ENCODE results near the gene NAGPA.
A peak's percentile ranks its signal among the peaks of the same experiment; 100 is the strongest.
"Not testable (repeated sequence)": the region's sequence is repeated elsewhere in the genome, so short reads cannot be mapped to it uniquely, and the experiment has no call there.

Gene NAGPA

DNA sequence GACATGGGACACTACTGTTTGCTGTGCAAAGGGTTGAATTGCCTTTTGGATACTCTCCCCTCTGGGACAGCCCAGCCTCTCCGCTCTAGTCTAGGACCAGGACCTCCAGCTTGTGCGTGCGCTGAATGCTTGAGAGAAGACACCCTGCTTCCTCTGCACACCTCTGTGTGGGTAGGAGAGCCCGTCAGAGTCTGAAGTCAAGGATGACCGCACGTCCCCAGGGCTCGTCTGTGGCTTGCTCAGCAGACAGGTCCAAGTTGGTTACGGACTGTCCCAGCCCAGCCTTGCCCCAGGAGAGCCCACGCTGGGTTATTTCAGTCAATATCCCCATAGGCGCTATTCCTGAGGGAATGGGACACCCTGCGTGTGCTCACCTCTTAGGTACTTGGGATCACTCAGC lies 28.3 kb upstream of the NAGPA start:
- no peak for DNase-seq

DNA sequence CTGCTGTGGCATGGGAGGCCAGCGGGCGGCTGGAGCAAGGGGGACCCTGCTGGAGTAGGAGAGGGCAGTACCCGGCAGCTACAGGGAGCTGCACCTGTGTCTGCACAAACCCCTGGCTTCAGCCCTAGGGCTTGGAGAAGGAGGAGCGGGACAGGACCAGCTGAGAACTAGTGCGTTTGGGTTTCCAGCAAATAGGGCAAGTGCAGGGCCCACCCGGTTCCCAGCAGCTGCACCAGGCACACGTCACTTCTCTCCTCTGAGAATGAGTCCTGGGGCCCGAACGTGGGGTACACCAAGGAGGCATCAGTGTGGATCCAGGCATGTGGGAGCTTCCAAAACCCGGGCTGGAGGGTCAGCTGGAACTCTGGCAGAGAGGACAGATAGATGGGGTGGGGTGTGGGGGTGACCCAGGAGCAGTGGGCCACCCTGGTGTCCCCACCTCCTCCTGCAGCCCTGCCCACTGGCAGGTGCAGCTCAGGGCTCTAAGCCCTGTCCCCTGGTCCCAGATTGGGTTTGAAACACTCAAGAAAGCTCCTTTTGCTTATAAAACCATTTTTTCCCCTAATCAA lies 26.4 kb upstream of the NAGPA start:
- no peak for DNase-seq

DNA sequence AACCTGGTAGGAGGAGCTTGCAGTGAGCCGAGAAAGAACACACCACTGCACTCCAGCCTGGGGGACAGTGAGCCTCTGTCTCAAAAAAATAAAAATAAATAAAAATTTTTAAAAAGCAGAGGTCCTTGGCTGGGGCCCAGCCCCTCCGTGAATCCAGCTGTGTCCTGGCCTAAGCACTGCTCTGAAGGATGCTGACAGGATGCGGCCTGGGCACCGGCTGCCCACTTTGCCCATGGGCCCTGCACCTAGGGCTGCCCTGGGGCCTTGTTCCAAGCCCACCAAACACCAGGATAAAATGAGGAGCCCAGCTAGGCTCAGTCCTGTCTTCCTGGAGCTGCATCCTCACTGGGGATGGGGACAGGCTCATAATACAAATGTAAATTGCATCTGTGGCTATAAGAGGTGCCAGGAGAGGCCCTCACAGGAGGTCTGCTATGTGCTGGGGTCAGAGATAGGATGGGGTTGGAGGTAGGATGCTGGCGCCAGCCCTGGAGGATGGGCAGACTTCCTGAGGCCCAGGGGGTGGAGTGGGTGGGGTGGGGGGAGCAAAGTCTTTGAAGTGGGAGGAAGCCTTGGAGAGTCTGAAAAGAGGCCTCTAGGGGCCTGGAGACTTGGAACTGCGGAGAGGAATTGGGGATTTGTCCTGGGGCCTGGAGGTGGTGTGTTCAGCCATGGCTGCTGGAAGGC lies 25.8 kb upstream of the NAGPA start:
- DNase-seq, result no peak

DNA sequence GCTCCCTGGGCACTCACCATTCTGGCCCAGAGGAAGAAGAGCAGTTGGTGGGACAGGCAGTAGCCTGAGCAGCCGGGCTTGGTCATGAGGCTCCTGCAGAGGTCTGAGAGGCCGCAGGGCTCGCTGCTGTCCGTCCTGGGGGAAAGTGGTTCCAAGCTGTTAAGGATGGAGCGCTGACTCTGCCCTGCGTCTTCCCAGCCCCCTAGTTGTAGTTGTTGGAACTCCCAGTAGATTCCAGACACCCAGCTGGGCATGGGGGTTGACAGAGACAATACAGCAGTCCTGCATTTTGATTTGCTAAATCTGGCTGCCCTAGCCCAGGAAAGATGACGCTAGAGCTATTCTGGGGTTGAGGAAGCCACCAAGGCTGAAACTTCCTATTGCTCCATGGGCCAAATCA lies 24.7 kb upstream of the NAGPA start:
- DNase-seq, result peak; percentile 13

DNA sequence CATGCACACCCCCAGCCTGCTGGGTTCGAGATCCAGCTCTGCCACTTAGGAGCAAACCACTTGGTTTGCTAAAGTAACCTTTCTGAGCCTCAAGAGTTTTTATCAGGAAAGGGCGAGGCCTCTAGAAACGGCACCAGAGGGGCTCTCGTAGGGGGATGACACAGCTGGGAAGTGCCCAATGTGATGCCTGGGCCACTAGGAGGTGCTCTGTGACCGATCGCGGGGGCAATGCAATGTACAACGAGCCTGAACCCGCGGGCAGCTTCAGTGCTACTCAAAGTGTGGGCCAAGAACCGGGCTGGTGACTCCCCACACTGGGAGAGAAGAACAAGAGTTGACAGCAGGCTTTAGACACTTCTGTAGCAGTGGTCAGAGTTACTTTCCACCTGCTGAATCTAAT lies 22.6 kb upstream of the NAGPA start:
- DNase-seq, result no peak

DNA sequence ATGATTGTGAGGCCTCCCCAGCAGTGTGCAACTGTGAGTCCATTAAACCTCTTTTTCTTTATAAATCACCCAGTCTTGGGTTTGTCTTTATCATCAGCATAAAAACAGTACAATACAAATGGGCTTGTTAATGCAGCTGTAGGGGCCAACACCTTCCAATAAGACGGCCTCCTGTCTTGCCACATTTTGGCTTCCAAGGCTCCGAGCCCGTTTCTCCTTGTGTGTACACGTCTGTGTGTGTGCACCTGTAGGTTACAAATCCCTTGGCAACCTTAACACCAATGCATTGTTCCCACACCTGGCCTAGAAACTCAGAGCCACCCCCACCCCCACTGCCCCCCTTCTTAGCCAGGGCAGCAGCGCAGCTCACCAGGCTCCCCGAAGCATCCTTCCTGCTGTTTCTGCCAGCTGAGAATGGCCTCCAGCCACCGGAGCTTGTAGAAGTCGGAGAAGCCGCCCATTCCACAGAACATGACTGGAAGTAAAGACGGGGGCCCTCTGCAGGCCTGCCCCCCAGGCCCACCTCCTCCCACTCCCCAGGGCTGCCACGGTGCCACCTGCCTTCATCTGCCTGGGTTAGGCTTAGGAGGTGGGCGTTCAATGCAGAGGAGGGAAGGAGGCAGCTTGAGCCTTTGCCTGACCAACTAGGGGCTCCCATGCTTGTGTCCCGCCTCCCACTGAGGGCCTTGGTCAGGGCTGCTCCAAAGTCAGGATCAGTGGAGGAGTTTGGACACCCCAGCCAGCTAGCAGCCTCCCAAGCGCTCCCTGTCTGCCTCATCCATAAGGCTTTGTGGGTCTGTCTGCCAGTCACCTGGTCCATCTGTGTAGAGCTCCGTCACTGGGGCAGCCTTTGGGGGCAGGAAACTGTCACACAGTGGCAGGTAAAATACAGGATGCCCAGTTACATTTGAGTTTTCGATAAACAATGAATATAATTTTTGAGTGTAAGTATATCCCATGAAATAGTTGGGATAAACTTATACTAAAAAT lies 21.4 kb upstream of the NAGPA start:
- DNase-seq, result no peak

DNA sequence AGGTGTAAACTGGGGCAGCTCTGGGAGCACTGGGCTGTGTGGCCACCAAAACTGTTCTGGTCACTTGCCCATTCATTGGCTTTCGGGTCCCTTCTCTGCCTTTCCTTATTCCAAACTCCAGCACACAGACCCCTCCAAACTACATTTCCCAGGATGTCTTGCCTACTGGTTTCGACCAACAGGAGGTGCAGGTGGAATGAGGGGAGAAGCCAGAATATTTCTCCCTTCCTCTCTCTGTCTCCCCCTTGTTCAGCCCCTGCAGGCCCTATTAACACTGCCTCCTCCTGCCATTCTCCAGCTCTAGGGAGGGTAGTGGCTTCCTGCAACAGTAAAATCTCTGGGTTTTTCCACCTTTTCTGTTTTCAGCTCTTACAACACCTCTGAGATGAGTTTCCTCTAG lies 13.2 kb upstream of the NAGPA start:
- DNase-seq, result no peak

DNA sequence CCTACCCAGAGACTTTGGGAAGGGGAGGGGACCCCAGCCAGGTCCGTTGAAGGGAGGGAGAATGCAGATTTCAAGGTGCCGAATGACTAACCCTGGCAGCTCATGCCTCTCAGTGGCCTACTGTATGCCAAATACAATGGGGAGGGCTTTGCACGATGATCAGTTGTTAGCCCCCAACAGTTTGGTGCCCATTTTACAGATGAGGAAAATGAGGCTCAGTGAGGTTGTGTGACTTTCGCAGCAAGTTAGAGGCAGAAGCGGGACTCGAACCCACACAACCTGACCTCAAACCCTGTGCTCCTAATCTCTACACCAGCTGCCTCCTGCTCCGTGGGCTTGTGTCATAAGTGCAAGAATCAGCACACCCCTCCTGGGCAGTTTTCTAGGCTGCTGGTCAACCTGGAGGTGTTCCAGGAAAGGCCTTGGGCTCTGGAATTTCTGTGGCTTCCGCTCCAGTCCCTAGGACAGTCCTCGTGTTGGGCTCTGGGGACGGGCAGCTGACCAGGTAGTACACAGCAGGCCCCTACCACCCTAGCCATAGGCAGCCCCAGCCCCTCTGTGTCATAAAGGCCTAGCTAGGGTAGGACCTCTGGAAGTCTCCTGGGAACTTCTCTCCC lies 11.9 kb upstream of the NAGPA start:
- DNase-seq, result no peak

DNA sequence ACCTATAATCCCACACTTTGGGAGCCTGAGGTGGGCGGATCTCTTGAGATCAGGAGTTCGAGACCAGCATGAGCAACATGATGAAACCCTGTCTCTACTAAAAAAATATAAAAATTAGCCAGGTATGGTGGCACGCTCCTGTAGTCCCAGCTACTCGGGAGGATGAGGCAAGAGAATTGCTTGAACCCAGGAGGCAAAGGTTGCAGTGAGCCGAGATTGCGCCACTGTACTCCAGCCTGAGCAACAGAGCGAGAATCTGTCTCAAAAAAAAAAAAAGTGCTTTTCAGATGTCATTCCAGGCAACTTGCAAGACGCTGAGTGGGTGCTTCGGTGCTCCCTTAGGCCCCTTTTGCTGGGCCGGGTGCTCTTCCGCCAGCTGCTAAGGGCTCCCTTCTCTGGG lies 10.8 kb upstream of the NAGPA start:
- not testable (repeated sequence) for DNase-seq

DNA sequence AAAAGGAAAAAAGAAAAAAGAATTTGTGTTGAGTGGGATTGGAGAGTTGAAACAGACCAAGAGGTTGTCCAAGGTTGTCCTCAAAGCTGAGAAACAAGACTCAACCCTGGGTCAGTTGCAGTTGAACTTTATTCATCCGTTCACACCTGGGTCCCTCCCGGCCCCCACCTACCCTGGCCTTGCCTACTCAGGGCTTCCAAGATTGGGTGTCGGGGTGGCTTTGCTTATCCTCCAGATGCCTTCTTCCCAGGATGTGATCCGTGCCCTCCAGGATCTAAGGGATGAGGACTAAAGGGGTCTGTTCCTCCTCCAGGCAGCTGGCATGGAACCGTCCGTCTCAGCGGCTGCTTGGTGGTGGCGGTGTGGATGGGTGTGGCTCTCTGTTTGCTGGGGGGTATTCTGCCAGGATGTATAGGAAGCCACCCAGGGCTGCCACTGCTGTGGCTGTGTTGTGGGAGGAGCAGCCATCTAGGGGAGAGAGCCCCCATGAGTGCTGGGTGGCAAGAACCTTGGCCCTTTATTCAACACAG lies 10.3 kb upstream of the NAGPA start:
- no peak for DNase-seq

DNA sequence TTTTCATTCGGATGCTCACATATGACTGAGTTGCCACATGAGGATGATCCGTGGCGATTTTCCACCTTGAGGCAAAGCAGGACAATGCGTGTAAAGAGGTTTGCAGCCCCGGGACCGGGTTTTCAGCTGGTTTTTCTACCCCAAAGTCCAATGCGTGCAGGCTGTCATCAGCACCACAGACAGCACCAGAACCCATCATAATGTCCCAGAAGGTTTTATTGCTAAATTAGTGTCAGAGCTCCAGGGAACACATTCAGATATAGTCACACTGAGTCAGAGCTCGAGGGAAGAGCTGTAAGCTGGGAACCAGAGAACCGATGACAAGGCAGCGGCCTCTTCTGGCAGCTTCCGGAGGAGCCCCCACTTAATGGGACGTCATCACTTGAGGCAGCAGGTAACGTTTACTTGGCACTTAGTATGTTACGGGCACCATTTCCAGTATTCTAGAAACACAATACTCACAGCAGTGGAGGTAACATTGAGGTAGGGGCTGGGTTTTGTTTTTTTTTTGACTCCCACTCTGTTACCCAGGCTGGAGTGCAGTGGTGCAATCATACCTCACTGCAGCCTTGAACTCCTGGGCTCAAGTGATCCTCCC lies 8.9 kb upstream of the NAGPA start:
- peak; percentile 18 for DNase-seq

DNA sequence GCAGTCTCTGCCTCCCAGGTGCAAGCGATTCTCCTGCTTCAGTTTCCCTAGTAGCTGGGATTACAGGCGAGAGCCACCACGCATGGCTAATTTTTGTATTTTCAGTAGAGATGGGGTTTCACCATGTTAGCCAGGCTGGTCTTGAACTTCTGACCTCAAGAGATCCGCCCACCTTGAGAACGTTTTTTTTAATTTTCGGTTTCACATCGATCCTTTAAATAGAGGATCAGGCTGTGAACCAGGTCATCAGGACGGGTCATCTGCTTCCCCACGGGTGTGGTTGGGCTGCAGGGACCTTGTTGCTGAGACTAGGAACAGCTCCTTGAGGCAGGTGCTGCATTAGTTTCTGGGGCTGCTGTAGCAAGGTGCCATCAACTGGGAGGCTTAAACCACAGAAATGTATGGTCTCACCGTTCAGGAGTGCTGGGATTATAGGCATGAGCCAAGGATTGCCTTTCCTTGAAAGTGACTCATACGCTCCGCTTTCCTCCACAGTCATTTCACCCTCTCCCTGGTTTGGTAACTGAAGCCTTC lies 7.9 kb upstream of the NAGPA start:
- peak; percentile 58 for DNase-seq

DNA sequence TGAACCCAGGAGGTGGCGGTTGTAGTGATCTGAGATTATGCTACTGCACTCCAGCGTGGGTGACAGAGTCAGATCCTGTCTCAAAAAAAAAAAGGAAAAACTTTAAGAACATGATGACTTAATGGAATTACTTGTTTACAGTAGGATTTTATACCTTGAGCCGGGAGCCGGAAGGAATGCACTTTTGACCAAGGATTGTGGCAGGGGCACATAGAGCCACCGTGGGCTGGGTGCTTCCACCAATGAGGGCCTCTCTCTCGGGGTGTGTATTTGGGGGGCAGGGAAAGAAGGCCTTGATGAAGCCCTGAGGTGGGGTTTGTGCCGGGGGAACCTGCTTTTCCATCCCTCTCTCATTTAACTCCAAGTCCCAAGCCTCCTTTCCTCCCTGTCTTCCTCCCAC lies 6.7 kb upstream of the NAGPA start:
- DNase-seq, result no peak

DNA sequence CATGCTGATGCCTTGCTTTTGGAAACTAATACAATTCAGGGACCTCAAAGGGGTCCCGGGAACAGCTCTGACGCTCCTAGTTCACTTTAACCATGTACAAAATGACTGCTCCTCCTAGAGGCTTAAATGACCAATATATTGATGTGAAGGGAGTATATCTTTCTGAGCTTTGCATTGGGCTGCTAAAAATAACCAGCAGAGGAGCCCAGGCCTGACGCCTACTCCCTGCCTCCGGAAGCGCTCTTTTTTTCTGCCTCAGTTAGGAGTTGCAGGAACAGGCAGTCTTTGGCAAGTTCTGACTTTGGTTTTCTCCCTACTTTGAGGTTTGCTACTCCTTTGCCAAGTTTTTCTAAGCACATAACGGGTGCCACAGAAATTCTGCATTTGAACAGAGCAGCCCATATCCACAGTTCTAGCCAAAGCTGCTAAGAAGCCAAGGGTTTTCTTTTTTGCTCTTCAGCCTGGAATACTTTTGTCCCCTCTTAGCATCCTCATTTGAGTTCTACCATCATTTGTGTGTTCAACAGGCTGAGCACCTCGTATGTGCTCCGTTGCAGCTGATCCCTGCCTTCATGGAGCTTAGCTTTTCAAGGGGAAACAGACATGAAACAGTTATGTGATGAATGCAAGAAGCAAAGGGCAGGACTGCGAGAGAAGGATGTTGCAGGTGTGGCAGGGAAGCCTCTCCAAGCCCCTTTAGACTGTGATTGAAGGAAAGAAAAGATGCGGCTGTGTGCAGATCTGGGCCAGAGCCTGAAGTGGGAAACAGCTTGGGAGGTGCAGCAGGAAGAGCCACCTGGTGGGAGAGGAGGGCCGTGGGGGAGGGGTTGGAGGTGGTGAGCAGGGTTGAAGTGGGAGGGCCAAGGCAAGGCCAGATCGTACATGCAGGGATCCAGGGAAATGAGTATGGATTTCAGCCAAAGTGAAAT lies 2.8 kb upstream of the NAGPA start:
- DNase-seq, result no peak

DNA sequence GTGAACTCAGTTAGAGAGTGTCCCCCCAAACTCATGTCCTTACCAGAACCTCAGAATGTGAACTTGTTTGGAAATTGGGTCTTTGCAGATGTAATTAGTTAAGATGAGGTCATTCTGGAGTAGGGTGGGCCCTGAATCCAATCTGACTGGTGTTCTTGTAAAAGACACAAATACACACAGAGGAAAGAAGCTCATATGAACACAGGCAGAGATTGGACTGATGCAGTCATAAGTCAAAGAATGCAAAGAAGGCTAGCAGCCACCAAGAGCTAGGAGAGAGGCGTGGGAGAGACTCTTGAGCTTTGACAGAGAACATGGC lies 2.1 kb upstream of the NAGPA start:
- no peak for DNase-seq

DNA sequence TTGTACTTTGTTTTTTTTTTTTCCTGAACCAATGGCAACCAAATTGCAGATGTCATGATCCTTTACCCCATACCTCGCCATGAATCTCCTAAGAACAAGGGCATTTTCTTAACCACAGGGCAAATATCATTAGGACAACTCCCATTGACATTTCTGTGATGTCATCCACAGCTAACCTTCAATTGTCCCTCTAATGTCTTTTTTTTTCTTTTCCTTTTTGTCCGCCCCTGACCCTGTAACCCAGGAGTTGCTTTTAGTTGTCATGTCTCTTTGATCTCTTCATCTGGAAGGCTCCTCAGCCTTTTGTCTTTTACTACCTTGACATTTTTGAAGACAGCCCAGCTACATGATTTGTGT lies 410 bp upstream of the NAGPA start:
- no peak for DNase-seq

DNA sequence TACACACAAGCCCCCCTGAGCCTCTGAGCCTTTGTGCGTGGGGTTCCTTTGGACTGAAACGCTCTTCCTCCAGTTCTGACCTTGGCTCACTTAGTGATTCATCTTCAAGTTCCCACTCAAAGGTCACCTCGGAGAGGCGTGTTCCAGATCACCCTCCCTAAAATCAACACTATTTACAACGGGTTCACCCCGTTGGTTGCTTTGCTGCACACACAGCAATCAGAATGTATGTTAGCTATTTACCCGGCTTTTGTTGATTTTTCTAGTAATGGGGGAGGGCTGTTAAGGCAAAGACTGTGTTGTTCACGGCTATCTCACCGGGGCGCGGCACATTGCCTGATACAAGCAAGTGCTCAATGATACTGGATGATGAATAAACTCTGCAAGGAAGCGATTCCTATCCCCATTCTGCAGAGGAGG lies 977 bp downstream of the NAGPA start:
- no peak for DNase-seq

DNA sequence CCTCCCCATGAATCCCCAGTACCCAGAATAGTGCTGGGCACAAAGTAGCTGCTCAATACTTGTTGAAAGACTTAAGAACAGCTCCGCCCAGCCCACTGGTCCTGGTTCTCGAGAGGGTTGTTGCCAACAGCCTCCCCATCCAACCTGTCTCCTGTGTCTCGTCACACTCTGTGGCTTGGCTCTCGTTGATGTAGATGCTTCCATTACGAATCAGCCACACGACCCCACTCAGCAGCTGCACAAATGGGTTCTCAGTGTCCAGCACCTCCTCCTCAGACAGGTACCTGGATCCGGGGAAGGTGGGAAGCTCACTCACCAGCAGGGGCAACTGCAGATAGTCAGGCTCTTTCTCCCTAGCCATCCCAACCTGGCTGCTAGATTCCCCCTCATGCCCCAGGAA lies 2.1 kb downstream of the NAGPA start:
- no peak for DNase-seq

DNA sequence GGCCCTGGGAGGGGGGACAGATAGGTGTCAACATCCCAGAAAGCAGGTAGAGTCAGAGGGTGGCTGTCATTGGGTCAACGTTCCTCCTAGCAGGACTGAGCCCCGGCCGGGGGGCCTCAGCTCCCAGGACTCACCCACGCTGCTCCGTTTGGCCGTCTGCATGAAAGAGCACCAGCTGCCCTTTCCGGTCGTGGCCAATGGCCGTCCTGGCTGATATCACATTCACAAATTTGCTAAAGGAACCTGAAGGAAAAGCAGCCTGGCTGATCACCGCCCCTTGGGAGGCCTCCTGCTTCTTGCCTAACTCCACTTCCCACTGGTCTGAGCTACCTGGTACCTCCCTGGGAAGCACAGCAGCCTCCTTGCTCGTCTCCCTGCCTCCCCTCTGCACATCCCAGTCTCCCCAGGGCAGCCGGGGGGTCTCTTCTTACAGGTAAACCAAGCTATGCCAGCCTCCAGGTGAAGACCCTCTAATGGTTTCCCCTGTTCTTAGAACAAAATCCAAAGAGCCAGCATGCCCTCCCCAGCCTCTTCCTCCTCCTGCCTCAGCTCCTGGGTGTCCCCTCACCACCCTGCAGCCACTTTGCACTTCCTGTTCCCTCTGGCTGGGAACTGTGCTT lies 3.4 kb downstream of the NAGPA start:
- DNase-seq, result no peak

DNA sequence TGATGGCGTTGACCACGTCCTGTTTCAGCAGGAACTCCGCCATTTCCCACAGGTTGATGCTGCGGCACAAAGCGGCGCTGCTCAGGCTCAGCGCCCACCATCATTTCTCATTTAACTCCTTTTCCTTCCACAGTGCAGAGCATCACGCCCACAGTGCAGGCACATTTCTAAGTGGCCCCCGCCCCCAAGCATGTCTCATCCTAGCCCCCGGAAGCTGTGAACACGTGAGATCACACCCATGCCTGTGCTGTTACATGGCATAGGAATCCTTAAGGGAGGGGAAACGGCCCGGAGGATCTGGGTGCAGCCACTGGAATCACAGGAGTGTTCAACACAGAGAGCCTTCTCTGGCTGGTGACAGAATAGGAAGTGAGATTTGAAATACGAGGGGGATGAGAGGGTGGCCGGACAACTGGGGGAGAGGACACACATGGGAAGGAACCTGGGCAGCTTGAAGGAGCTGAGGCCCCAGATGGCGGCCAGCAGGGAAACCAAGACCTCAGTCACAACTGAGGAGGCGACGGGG lies 4.7 kb downstream of the NAGPA start:
- DNase-seq, result no peak

All from fibroblast of skin of abdomen (primary cell).